Esophagus mucosa (tissue), 1 donor: ENCODE data around the gene CMTM7. TPM values are rescaled to one million over a fixed set of nuclear protein-coding genes. Genes with fewer than 3 reads are reported as not detected.
"Not testable (repeated sequence)": the region's sequence is repeated elsewhere in the genome, so short reads cannot be mapped to it uniquely, and the experiment has no call there.

ENCODE experiments used
- ATAC-seq: fragments of 200-7000 bp; cut with Tn5 transposase; one replicate; pipeline ENCODE4 v1.9.1; 2020
- total RNA-seq: library from RNA; stranded (reverse); gene quantifications from one replicate; pipeline ENCODE4 v1.2.4, GENCODE V29; 2023
- donor health status: DM: yes; HTN: yes; CAD: no.

The CMTM7 gene
- total RNA-seq, 1 donor from 2014 or later: 1.2 TPM

DNA sequence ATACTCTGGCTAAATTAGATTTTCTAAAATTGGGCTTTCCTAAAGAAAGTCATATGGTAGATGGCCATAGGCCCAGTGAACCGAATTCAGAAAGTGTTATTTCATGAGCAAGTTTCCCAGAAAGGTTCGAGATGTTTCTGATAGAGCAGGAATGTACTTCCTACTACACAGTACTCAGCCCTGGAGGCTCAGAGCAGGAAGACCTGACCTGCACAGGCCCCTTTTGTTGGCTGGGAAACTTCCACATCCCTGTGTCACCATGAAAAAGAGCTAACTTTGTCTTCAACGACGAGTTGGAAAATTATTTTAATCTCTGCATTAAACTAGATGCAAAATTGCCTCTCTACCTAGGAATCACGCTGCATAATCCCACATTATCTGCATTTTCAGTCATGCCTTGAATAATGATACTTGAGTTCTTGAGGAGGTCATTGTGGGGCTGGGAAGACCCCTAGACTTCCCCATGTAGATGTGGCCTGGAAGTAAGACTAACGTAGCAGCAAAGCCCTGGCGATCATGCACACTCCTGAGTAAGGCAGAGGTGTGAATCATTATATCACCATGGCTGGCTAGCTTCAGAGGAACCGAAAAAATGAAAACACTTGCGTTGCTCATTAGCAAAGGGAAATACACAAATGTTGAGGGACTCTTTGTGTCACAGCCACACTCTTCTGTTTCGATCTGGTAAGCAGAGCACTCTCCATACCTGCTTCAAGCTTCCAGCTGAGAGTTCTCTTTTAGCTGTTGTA is 47.1 kb downstream of the CMTM7 start:
- peak; percentile 49 for ATAC-seq

GRCh38 chr3:32439421-32439820 is 47.8 kb downstream of the CMTM7 start:
- not testable (repeated sequence) for ATAC-seq

- ATAC-seq: peak; percentile 50
These were observed 49.1 kb downstream of the CMTM7 start for GRCh38 chr3:32440611-32441350.

GRCh38 chr3:32442766-32443165 is 51.1 kb downstream of the CMTM7 start:
- no peak for ATAC-seq

- ATAC-seq: no peak
These were observed 51.8 kb downstream of the CMTM7 start for GRCh38 chr3:32443478-32443877.

- ATAC-seq: no peak
These were observed 56.3 kb downstream of the CMTM7 start for GRCh38 chr3:32447865-32448400.

- no peak for ATAC-seq
These were observed 57.2 kb downstream of the CMTM7 start for GRCh38 chr3:32448686-32449474.

DNA sequence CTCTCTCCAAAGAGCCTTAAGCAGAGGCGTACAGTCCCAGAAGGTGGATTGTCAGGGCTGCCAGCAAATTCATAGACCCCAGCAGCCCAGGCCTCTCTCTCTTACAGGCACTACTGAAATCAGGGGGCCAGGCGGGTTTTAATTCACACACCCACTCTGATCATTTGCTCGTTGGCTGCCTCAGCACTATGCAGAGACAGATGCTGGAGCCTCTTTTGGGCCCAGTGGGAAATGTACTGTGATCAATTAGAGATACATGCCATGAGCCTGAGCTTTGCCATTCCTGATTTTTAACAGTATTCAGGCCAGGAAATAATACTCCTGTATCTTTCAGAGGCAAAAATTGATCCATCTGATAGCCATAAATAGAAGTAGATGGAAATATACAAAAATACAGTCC is 58.0 kb downstream of the CMTM7 start:
- no peak for ATAC-seq

- no peak for ATAC-seq
These were observed 58.8 kb downstream of the CMTM7 start for GRCh38 chr3:32450426-32450825.

DNA sequence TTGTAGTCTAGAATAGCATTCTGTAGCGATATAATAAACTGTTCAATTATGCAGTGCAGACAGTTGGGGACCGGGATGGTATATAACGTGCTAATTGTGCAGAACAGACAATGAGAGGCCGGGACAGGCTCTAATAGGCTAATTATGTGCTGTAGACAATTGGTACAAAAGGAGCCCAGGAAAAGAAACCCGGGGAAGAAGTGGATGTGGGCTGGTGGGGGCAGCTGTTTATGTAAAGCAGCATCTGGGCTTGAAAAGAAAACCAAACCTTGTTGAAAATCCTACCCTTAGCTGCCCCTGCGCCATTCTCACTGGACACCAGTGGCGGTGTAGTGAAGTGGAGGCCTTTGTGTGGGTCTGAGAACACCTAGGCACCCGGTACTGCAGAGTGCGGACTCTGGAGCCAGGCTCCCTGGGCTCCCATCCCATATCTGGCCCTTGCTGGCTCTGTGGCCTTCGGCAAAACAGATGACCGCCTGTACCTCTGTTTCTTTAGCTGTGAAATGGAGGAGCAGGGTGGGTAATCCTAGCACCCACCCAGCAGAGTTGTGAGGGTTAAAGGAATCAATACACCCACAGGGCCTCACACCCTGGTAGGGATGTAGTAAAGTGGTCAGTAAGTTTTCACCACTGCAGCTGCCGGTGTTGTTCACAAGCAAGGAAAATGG is 59.5 kb downstream of the CMTM7 start:
- no peak for ATAC-seq

DNA sequence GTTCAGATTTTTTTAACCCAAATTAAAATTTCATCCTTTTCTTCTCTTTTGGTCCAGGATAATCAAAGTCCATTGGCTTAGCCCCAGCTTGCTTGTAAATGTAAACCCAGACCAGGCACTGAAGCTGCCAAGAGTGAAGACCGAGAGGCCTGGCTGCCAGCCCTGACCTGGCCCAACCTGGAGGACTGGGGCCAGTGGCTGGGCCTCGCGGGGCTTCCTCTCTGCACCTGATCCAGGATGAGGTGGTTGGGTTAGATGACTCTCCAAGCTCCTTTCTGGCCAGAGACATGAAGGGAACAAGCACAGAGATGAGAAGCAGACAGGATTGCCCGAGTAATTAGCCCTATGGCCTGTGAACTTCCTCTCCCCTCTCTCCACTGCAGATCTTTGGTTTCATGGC is 60.4 kb downstream of the CMTM7 start:
- no peak for ATAC-seq

DNA sequence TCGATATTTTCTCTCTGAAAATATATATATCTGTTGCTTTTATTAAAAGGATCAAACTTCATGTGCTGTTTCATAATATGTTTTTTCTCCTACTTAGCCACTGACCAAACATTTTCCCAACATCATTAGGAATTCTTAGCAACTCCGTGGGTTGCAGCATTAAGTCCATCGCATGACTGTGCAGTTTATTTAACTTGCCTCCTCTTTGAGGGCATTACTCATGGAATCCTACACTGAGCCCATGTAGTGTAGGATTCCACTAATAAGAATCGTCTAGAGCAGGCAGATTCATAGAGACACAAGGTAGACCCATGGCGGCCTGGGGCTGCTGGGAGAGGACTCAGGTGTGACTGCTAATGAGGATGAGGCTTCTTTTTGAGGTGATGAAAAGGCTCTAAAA is 61.7 kb downstream of the CMTM7 start:
- no peak for ATAC-seq

GRCh38 chr3:32454111-32454510 is 62.5 kb downstream of the CMTM7 start:
- no peak for ATAC-seq

DNA sequence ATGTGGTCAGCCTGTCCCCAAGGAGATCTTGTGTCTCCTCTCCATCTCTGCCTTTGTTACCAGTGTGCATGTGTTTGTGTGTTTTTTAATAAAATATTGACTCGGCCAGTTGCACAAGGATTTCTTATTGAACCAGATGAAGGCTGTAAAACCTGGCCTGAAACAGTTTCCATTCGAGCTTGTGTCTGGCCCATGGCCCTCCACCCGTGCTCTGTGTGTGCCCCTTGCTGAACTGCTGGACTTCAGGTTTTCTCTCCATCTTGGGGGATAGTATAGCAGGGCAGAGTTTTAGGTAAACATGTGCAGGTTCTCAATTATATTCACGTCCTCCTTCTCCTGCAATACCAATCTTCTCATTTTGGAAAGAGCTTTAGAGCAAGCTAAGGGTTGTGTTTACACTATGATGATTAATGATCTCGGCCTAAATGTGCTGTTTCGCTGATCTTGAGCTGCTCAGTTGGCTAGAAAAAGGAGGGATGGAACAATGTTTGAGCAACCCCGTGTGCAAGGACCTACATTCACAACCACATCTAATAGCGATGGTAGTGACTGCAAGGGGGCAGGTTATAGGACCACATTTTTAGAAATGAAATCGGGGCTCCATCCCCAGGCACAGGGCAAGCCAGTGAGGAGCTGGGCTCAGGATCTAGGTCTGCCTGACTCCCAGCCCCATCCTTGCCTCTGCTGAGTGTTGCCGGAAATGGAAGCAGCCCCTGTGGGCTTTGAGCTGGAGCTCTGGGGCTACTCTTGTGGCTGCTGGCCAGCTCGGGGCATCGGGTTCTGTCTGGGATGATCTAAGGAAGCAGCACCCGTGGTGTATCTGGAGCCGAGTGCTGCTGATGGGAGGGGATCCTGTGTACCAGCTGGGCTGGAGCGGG is 63.3 kb downstream of the CMTM7 start:
- no peak for ATAC-seq

DNA sequence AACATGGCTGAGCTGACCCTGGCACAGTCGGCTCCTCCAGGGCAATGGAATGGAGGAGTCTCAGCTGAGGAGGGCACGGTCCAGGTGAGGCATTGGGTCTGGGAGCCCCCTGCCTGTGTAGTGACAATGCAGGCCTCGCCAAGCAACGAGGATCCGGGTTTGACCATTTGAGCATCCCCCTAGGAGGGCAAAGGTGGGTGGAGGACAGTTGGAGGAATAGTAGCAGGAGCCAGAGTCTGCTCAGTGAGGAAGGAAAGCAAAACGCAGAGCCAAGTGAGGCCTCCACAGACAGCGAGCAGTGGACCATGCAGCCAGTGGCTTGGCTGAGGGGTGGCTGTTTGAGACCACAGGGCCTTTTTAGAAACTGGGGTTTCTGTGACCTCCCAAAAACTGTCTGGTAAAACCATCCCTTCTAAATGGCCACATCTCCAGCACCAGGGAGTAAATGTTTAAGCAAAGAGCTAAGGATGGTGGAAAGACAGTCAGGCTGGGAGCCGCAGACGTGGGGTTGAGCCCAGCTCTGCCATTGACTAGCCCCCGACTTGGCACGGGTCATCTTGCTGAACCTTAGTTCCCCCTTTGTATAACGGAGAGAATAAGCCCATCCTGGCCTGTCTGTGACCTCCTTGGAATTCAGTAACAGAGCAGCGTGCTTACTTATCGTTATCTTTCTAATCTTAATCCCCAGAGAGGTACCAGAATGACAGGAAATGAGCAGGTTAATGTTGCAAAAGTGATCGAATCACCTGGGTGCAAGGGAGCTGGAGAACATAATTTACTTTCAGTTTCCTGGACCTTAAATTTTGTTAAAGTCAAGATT is 64.2 kb downstream of the CMTM7 start:
- ATAC-seq: no peak

DNA sequence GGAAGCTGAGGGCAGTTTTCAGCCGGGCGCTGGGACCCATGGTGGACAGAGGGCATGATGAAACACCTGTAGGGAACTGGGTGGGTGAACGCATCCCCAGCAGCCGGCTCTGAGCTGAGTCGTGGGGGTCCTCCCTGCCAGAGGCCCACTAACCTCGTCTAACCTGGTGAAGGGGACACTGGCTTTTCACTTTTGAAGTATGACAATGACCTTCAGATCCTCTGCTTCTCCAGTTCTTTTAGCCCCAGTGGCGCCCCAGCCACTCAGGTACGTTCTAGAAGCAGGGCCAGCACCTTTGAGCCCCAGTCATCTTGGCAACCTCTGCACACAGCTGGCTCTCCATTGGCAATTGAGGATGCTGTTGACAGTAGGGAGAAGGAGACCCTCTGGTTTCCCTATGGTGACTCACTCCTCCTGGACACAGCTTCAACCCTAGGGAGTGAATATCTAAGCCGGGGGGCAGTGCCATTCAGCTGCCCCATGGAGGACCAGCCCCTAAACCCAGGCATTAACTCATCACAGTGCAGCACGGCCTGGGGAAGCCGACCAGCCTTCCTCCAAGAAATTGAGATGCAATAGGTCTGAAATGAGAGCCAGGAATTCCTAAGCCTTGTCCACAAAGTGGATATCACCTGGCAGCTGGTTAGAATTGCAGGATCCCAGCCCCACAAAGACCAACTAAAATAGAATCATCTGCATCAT is 64.9 kb downstream of the CMTM7 start:
- ATAC-seq: no peak

GRCh38 chr3:32457971-32458471 is 66.4 kb downstream of the CMTM7 start:
- peak; percentile 47 for ATAC-seq

DNA sequence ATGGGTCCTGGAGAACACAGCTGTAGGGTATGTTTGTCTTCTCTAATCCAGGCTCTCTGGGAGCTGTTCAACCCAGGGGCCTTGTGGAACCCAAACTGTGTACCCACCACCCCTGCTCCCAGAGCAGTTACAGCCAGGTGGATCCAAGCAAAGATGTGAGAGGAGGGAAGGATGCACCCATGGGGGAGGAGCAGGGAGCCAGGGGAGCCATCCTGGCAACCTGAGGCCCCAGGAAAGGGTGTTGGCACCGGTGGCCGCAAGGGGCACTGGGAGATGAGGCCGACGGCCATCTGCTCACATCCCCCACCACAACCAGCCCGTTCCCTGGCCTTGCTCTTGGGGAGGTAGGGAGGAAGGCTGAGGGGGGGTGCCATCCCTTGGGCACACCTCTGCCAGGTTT is 67.8 kb downstream of the CMTM7 start:
- no peak for ATAC-seq

DNA sequence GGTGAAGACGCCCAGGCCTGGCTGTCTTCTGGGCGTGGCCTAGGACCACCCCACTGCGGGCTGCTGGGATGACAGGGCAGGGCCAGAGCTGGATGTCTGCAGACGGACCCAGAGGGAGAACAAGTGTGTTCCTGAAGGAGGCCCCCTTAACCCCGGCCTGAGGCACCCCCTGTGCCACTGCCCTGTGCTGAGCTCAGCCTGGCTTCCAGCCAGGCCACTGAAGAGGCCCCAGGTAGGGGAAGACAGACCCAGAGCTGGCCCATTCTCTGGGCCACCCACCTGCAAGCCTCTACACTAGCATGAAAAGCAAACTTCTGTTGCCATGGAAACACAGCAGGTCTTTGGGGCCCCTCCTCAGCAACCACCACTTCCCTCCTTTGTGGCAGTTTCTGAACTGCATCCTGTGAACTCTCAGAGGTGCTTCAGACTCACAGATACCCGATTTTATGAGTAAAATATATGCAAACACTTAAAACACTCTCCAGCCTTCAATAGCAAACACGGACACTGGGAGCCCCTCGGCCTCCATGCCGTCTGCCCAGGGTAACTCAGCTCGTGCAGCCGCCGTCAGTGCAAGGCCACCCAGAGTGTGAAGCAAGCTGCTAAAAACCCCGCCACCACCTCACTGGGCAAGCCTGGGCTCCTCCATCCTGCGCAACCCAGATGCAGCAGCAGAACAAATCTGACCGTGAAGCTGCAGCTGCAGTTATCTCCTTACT is 68.5 kb downstream of the CMTM7 start:
- peak; percentile 65 for ATAC-seq
